Karpas-422 (cell line): ENCODE data around the gene CST3. TPM values are rescaled to one million over a fixed set of nuclear protein-coding genes. Genes with fewer than 3 reads are reported as not detected.
"Not testable (repeated sequence)": the region's sequence is repeated elsewhere in the genome, so short reads cannot be mapped to it uniquely, and the experiment has no call there.

ENCODE experiments used
- DNase-seq: peaks from one replicate; pipeline ENCODE4 v3.0.0-alpha.2; 2015
- H2AFZ ChIP-seq: fragments of 200-600 bp; sonication (generic); 2 replicates; pipeline ENCODE4 v1.6.1; 2014; ENCODE audit warnings: antibody characterized with exemption, low read length, mixed read lengths
- H3K27ac ChIP-seq: fragments of 200-600 bp; sonication (generic); 2 replicates; pipeline ENCODE4 v1.5.1; 2014; ENCODE audit warnings: mild to moderate bottlenecking, low read length, moderate library complexity
- H3K27me3 ChIP-seq: fragments of 200-600 bp; sonication (generic); 2 replicates; pipeline ENCODE4 v1.6.1; 2014; ENCODE audit warnings: low read length, mixed read lengths
- H3K36me3 ChIP-seq: fragments of 200-600 bp; sonication (generic); 2 replicates; pipeline ENCODE4 v1.6.1; 2014; ENCODE audit warnings: low read length, mixed read lengths; ENCODE audit not compliant: insufficient read depth
- H3K4me1 ChIP-seq: fragments of 200-600 bp; sonication (generic); 2 replicates; pipeline ENCODE4 v1.6.1; 2014; ENCODE audit warnings: mild to moderate bottlenecking, low read length, mixed read lengths
- H3K4me2 ChIP-seq: fragments of 200-600 bp; sonication (generic); 2 replicates; pipeline ENCODE4 v1.6.1; 2014; ENCODE audit warnings: low read length, low read depth, mild to moderate bottlenecking; ENCODE audit not compliant: poor library complexity, severe bottlenecking
- H3K4me3 ChIP-seq: fragments of 200-600 bp; sonication (generic); 2 replicates; pipeline ENCODE4 v1.5.1; 2014; ENCODE audit warnings: mild to moderate bottlenecking, antibody characterized with exemption, low read length, mixed read lengths
- H3K79me2 ChIP-seq: fragments of 200-600 bp; sonication (generic); 2 replicates; pipeline ENCODE4 v1.6.1; 2014; ENCODE audit warnings: mild to moderate bottlenecking, low read length, mixed read lengths
- H3K9ac ChIP-seq: fragments of 200-600 bp; sonication (generic); 2 replicates; pipeline ENCODE4 v1.6.0; 2014; ENCODE audit warnings: low read length
- H3K9me2 ChIP-seq: fragments of 200-600 bp; sonication (generic), shearing (Covaris generic); replicated peaks from 2 replicates; pipeline ENCODE4 v1.6.0; 2014; ENCODE audit warnings: mild to moderate bottlenecking, low read length, moderate library complexity; ENCODE audit not compliant: insufficient read depth
- H3K9me3 ChIP-seq: fragments of 300-700, 200-600 bp; sonication (generic); 2 replicates; pipeline ENCODE4 v1.6.1; 2014; ENCODE audit warnings: low read length, mixed read lengths
- H4K20me1 ChIP-seq: fragments of 200-600 bp; sonication (generic); 2 replicates; pipeline ENCODE4 v1.6.1; 2014; ENCODE audit warnings: mild to moderate bottlenecking, antibody characterized with exemption, low read length, low read depth; ENCODE audit not compliant: insufficient read depth
- total RNA-seq: library from RNA; depleted of rRNA; stranded (reverse); fragments of >200 nt; shearing (Covaris generic); gene quantifications from 2 replicates; pipeline ENCODE4 v1.2.3, GENCODE V29; 2014; ENCODE audit warnings: low replicate concordance

The CST3 gene
- total RNA-seq, 1 experiment from 2014 or later: not detected

GRCh38 chr20:23667666-23668065 lies 29.9 kb upstream of the CST3 start:
- no peak overlapping the region for H3K4me3 ChIP-seq
- no peak overlapping the region for H3K9ac ChIP-seq
- H3K9me3 ChIP-seq: no peaks in the 10 kb centered on the region
- H2AFZ ChIP-seq: no peak overlapping the region
- H3K27ac ChIP-seq: no peak overlapping the region
- no peaks in the 10 kb centered on the region for H3K36me3 ChIP-seq
- DNase-seq: no peak
- H3K9me2 ChIP-seq: no peaks in the 10 kb centered on the region
- H4K20me1 ChIP-seq: no peaks in the 10 kb centered on the region
- H3K4me1 ChIP-seq: no peaks in the 10 kb centered on the region
- no peaks in the 10 kb centered on the region for H3K27me3 ChIP-seq
- no peaks in the 10 kb centered on the region for H3K79me2 ChIP-seq
- no peak overlapping the region for H3K4me2 ChIP-seq

DNA sequence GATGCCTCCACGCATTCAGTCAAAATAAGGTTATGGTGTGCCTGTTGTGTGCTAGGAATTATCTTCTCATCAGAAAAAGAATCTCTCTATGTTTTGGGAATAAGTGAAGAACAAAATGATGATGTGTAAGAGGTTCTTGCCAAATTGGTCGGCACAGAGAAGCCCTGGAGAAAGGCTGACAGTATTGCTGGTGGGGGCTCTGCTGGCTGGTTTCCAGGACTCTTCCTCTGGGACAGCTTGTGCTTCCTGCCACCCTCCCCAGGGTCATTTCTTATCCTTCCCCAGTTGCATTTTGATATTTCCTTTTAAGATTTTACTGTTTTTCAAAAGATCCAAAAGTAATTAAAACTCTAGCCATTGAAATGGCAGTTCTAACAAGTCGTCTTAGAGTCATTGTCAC lies 28.9 kb upstream of the CST3 start:
- Histone ChIP-seq H3K4me1 (no peaks in the 10 kb centered on the region), H3K9ac (no peak overlapping the region), H4K20me1 (no peaks in the 10 kb centered on the region), H2AFZ (no peak overlapping the region), H3K4me2 (no peak overlapping the region), H3K27ac (no peak overlapping the region), H3K79me2 (no peaks in the 10 kb centered on the region), H3K9me3 (no peaks in the 10 kb centered on the region), H3K36me3 (no peaks in the 10 kb centered on the region), H3K4me3 (no peak overlapping the region), H3K27me3 (no peaks in the 10 kb centered on the region), H3K9me2 (no peaks in the 10 kb centered on the region)
- no peak for DNase-seq

- Histone ChIP-seq H3K79me2 (no peaks in the 10 kb centered on the region), H3K27ac (no peak overlapping the region), H3K9me3 (no peaks in the 10 kb centered on the region), H3K9me2 (no peaks in the 10 kb centered on the region), H3K9ac (no peak overlapping the region), H3K36me3 (no peaks in the 10 kb centered on the region), H3K4me1 (no peaks in the 10 kb centered on the region), H3K4me2 (no peak overlapping the region), H3K27me3 (no peaks in the 10 kb centered on the region), H3K4me3 (no peak overlapping the region), H4K20me1 (no peaks in the 10 kb centered on the region), H2AFZ (no peak overlapping the region)
- no peak for DNase-seq
Measured at GRCh38 chr20:23666189-23666588, 28.4 kb upstream of the CST3 start.

- H3K4me1 ChIP-seq: no peaks in the 10 kb centered on the region
- H3K4me2 ChIP-seq: no peak overlapping the region
- H3K9me2 ChIP-seq: no peaks in the 10 kb centered on the region
Measured at GRCh38 chr20:23664954-23665353, 27.2 kb upstream of the CST3 start.

GRCh38 chr20:23664046-23664445 lies 26.3 kb upstream of the CST3 start:
- H3K9ac ChIP-seq, H3K27ac ChIP-seq, H3K4me2 ChIP-seq, H4K20me1 ChIP-seq, H3K27me3 ChIP-seq, H3K9me2 ChIP-seq, H3K79me2 ChIP-seq, H3K4me3 ChIP-seq, H3K36me3 ChIP-seq, H2AFZ ChIP-seq, H3K4me1 ChIP-seq, DNase-seq, H3K9me3 ChIP-seq: not testable (repeated sequence)

More at GRCh38 chr20:23664954-23665353, 27.2 kb upstream of the CST3 start:
- H3K27ac ChIP-seq: no peak overlapping the region
- DNase-seq: no peak
- H2AFZ ChIP-seq: no peak overlapping the region
- no peaks in the 10 kb centered on the region for H3K27me3 ChIP-seq
- H3K9me3 ChIP-seq: no peaks in the 10 kb centered on the region
- no peak overlapping the region for H3K9ac ChIP-seq
- no peaks in the 10 kb centered on the region for H4K20me1 ChIP-seq
- no peak overlapping the region for H3K4me3 ChIP-seq
- H3K79me2 ChIP-seq: no peaks in the 10 kb centered on the region
- H3K36me3 ChIP-seq: no peaks in the 10 kb centered on the region

- H3K9me3 ChIP-seq: no peaks in the 10 kb centered on the region
- H3K9ac ChIP-seq: no peak overlapping the region
- no peaks in the 10 kb centered on the region for H3K36me3 ChIP-seq
- no peak overlapping the region for H3K4me3 ChIP-seq
- H3K79me2 ChIP-seq: no peaks in the 10 kb centered on the region
- no peaks in the 10 kb centered on the region for H3K9me2 ChIP-seq
- H2AFZ ChIP-seq: no peak overlapping the region
- DNase-seq: no peak
- H3K27ac ChIP-seq: no peak overlapping the region
- H3K4me2 ChIP-seq: no peak overlapping the region
- no peaks in the 10 kb centered on the region for H3K4me1 ChIP-seq
- no peaks in the 10 kb centered on the region for H4K20me1 ChIP-seq
- no peaks in the 10 kb centered on the region for H3K27me3 ChIP-seq
Measured at GRCh38 chr20:23663180-23663579, 25.4 kb upstream of the CST3 start.

- Histone ChIP-seq H3K9ac (no peak overlapping the region), H3K36me3 (no peaks in the 10 kb centered on the region), H3K79me2 (no peaks in the 10 kb centered on the region), H3K4me3 (no peak overlapping the region), H4K20me1 (no peaks in the 10 kb centered on the region), H2AFZ (no peak overlapping the region), H3K9me2 (no peaks in the 10 kb centered on the region), H3K9me3 (no peaks in the 10 kb centered on the region), H3K27ac (no peak overlapping the region), H3K4me1 (no peaks in the 10 kb centered on the region), H3K27me3 (no peaks in the 10 kb centered on the region), H3K4me2 (no peak overlapping the region)
- DNase-seq: no peak
Measured at GRCh38 chr20:23662276-23662870, 24.6 kb upstream of the CST3 start.

- Histone ChIP-seq H3K4me2 (no peak overlapping the region), H3K79me2 (no peaks in the 10 kb centered on the region), H3K27me3 (no peaks in the 10 kb centered on the region), H3K9me3 (no peaks in the 10 kb centered on the region), H3K9me2 (no peaks in the 10 kb centered on the region), H3K4me1 (no peaks in the 10 kb centered on the region), H3K9ac (no peak overlapping the region), H2AFZ (no peak overlapping the region), H3K4me3 (no peak overlapping the region), H3K27ac (no peak overlapping the region), H3K36me3 (no peaks in the 10 kb centered on the region), H4K20me1 (no peaks in the 10 kb centered on the region)
- DNase-seq: no peak
Measured at GRCh38 chr20:23661002-23661429, 23.3 kb upstream of the CST3 start.
